HAP-1 (cell line): Measurements from ENCODE around the gene FKBP7.
"Not testable (repeated sequence)": the region's sequence is repeated elsewhere in the genome, so short reads cannot be mapped to it uniquely, and the experiment has no call there.

Experiments used
- DNase-seq, 2 experiments: peaks; one replicate each; pipeline ENCODE4 v3.0.0-alpha.2; 2016 to 2020; ENCODE audit warnings: low spot score in 2 of 2
- H3K27me3 ChIP-seq: fragments of 250-450 bp; sonication (Bioruptor Pico); 2 replicates; pipeline ENCODE4 v1.5.1; 2020; ENCODE audit warnings: low read depth, mild to moderate bottlenecking, moderate library complexity
- H3K36me3 ChIP-seq: fragments of 250-450 bp; sonication (Bioruptor Pico); replicated peaks from 2 replicates; pipeline ENCODE4 v1.5.1; 2020; ENCODE audit warnings: mild to moderate bottlenecking
- H3K4me1 ChIP-seq: fragments of 250-450 bp; sonication (Bioruptor Pico); 2 replicates; pipeline ENCODE4 v1.5.1; 2020; ENCODE audit warnings: mild to moderate bottlenecking
- H3K4me3 ChIP-seq: fragments of 250-450 bp; sonication (Bioruptor Pico); 2 replicates; pipeline ENCODE4 v1.5.1; 2020; ENCODE audit warnings: mild to moderate bottlenecking, moderate library complexity
- H3K9me3 ChIP-seq: fragments of 250-450 bp; sonication (Bioruptor Pico); 2 replicates; pipeline ENCODE4 v1.5.1; 2020; ENCODE audit warnings: mild to moderate bottlenecking, moderate library complexity
- in situ Hi-C: fragments of 300-500 bp; cut with MboI; formaldehyde crosslinking; loops from 3 replicates; pipeline ENCODE4 v1.14.3; 2020; ENCODE audit warnings: low sequenced_read_pairs, inconsistent platforms, mixed read lengths

Gene FKBP7

GRCh38 chr2:178450524-178450773 is 28.0 kb downstream of the FKBP7 start:
- no peaks in the 10 kb centered on the region for H3K27me3 ChIP-seq
- H3K4me1 ChIP-seq = peaks cover 18% of the 10 kb centered on the region
- peaks cover 23% of the 10 kb centered on the region for H3K36me3 ChIP-seq
- in situ Hi-C loops = no loop called here
- H3K4me3 ChIP-seq = peak overlapping the region; percentile 83
- no peaks in the 10 kb centered on the region for H3K9me3 ChIP-seq
- no peak for DNase-seq

- peak overlapping the region; percentile 83 for H3K4me3 ChIP-seq
- in situ Hi-C loops = no loop called here
- peak in 1 of 2 experiments; percentile 22 for DNase-seq
- peaks cover 29% of the 10 kb centered on the region for H3K36me3 ChIP-seq
- no peaks in the 10 kb centered on the region for H3K9me3 ChIP-seq
- H3K4me1 ChIP-seq = peaks cover 18% of the 10 kb centered on the region
- H3K27me3 ChIP-seq = no peaks in the 10 kb centered on the region
Measured at GRCh38 chr2:178449700-178450523, 28.5 kb downstream of the FKBP7 start.

- peaks cover 18% of the 10 kb centered on the region for H3K4me1 ChIP-seq
- H3K27me3 ChIP-seq = no peaks in the 10 kb centered on the region
- peak overlapping the region; percentile 83 for H3K4me3 ChIP-seq
- no peaks in the 10 kb centered on the region for H3K9me3 ChIP-seq
- in situ Hi-C loops = no loop called here
- DNase-seq = no peak
- peaks cover 37% of the 10 kb centered on the region for H3K36me3 ChIP-seq
Measured at GRCh38 chr2:178448968-178449661, 29.3 kb downstream of the FKBP7 start.

GRCh38 chr2:178441426-178441825 is 37.0 kb downstream of the FKBP7 start:
- no peaks in the 10 kb centered on the region for H3K27me3 ChIP-seq
- no peak overlapping the region for H3K4me3 ChIP-seq
- peaks cover 79% of the 10 kb centered on the region for H3K36me3 ChIP-seq
- no peaks in the 10 kb centered on the region for H3K4me1 ChIP-seq
- DNase-seq = no peak
- no peaks in the 10 kb centered on the region for H3K9me3 ChIP-seq
- in situ Hi-C loops = no loop called here

GRCh38 chr2:178436662-178437061 is 41.7 kb downstream of the FKBP7 start:
- no peaks in the 10 kb centered on the region for H3K4me1 ChIP-seq
- no peak for DNase-seq
- H3K36me3 ChIP-seq = peaks cover 78% of the 10 kb centered on the region
- H3K4me3 ChIP-seq = no peak overlapping the region
- in situ Hi-C loops = no loop called here
- H3K27me3 ChIP-seq = no peaks in the 10 kb centered on the region
- H3K9me3 ChIP-seq = no peaks in the 10 kb centered on the region

GRCh38 chr2:178429336-178429735 is 49.1 kb downstream of the FKBP7 start:
- Histone ChIP-seq H3K36me3 (peaks cover 67% of the 10 kb centered on the region), H3K9me3 (no peaks in the 10 kb centered on the region; the same call in 1 of the 2 replicates), H3K4me1 (no peaks in the 10 kb centered on the region), H3K27me3 (no peaks in the 10 kb centered on the region), H3K4me3 (no peak overlapping the region)
- in situ Hi-C loops = no loop called here
- DNase-seq = no peak

- Histone ChIP-seq H3K36me3 (peaks cover 62% of the 10 kb centered on the region), H3K27me3 (no peaks in the 10 kb centered on the region), H3K9me3 (no peaks in the 10 kb centered on the region; the same call in 1 of the 2 replicates), H3K4me1 (no peaks in the 10 kb centered on the region), H3K4me3 (no peak overlapping the region)
- no peak for DNase-seq
- in situ Hi-C loops = no loop called here
Measured at GRCh38 chr2:178428396-178428806, 50.0 kb downstream of the FKBP7 start.

- DNase-seq = no peak
- in situ Hi-C loops = no loop called here
- H3K4me1 ChIP-seq = no peaks in the 10 kb centered on the region
- no peaks in the 10 kb centered on the region for H3K27me3 ChIP-seq
- no peaks in the 10 kb centered on the region; the same call in 1 of the 2 replicates for H3K9me3 ChIP-seq
- H3K4me3 ChIP-seq = no peak overlapping the region
- peaks cover 52% of the 10 kb centered on the region for H3K36me3 ChIP-seq
Measured at GRCh38 chr2:178427458-178427857, 50.9 kb downstream of the FKBP7 start.

GRCh38 chr2:178426388-178426787 is 52.0 kb downstream of the FKBP7 start:
- H3K9me3 ChIP-seq = no peaks in the 10 kb centered on the region; the same call in 1 of the 2 replicates
- in situ Hi-C loops = no loop called here
- H3K4me3 ChIP-seq = no peak overlapping the region
- H3K4me1 ChIP-seq = no peaks in the 10 kb centered on the region
- no peak for DNase-seq
- no peaks in the 10 kb centered on the region for H3K27me3 ChIP-seq
- peaks cover 41% of the 10 kb centered on the region for H3K36me3 ChIP-seq

GRCh38 chr2:178425255-178425827 is 53.1 kb downstream of the FKBP7 start:
- DNase-seq = no peak
- H3K36me3 ChIP-seq = peaks cover 36% of the 10 kb centered on the region
- in situ Hi-C loops = no loop called here
- no peaks in the 10 kb centered on the region; the same call in 1 of the 2 replicates for H3K9me3 ChIP-seq
- H3K4me1 ChIP-seq = no peaks in the 10 kb centered on the region
- H3K4me3 ChIP-seq = no peak overlapping the region
- H3K27me3 ChIP-seq = no peaks in the 10 kb centered on the region

- in situ Hi-C loops, H3K4me1 ChIP-seq, H3K27me3 ChIP-seq, H3K4me3 ChIP-seq, H3K9me3 ChIP-seq, DNase-seq: not testable (repeated sequence)
- peaks cover 21% of the 10 kb centered on the region for H3K36me3 ChIP-seq
Measured at GRCh38 chr2:178423746-178424145, 54.7 kb downstream of the FKBP7 start.

GRCh38 chr2:178422097-178422496 is 56.3 kb downstream of the FKBP7 start:
- no peak for DNase-seq
- in situ Hi-C loops = no loop called here
- H3K36me3 ChIP-seq = peaks cover 7% of the 10 kb centered on the region

GRCh38 chr2:178420463-178420999 is 57.9 kb downstream of the FKBP7 start:
- H3K27me3 ChIP-seq = no peaks in the 10 kb centered on the region
- no peaks in the 10 kb centered on the region for H3K9me3 ChIP-seq
- H3K4me3 ChIP-seq = no peak overlapping the region
- in situ Hi-C loops = no loop called here
- DNase-seq = no peak
- no peaks in the 10 kb centered on the region; the same call in 1 of the 2 replicates for H3K36me3 ChIP-seq
- peaks cover 8% of the 10 kb centered on the region for H3K4me1 ChIP-seq

More at GRCh38 chr2:178422097-178422496, 56.3 kb downstream of the FKBP7 start:
- Histone ChIP-seq H3K27me3 (no peaks in the 10 kb centered on the region), H3K4me3 (no peak overlapping the region), H3K9me3 (no peaks in the 10 kb centered on the region; the same call in 1 of the 2 replicates), H3K4me1 (no peaks in the 10 kb centered on the region)

GRCh38 chr2:178419123-178419522 is 59.3 kb downstream of the FKBP7 start:
- Histone ChIP-seq H3K4me1 (peaks cover 14% of the 10 kb centered on the region), H3K27me3 (no peaks in the 10 kb centered on the region), H3K4me3 (no peak overlapping the region), H3K9me3 (no peaks in the 10 kb centered on the region), H3K36me3 (no peaks in the 10 kb centered on the region; the same call in 1 of the 2 replicates)
- no peak for DNase-seq
- in situ Hi-C loops = loop anchor here (10.0 kb wide), 1 partner anchor 304 kb away; the partner anchor contains the start of gene RBM45
